ENCODE results near the gene ABCC8.

GRCh38 chr11:17382046-17382728, 94.5 kb downstream of the ABCC8 start:
- TF ChIP-seq CTCF (conservative IDR thresholded peaks at IDR 0.05): no peak
- no peak for TF ChIP-seq EZH2 (IDR thresholded peaks at IDR 0.05; ENCODE audit: low read depth)
